GM23338 (cell line): ENCODE measurements around the gene PRSS21. TPM values are rescaled to one million over a fixed set of nuclear protein-coding genes. Genes with fewer than 3 reads are reported as not detected.

Experiments used
- ATAC-seq: fragments of 200-7000 bp; cut with Tn5 transposase; 3 replicates; pipeline ENCODE4 v1.9.1; 2020
- DNase-seq: peaks from one replicate; pipeline ENCODE4 v3.0.0-alpha.2; 2015; ENCODE audit warnings: low spot score
- H2AFZ ChIP-seq: fragments of 200-600 bp; sonication (generic); 2 replicates; pipeline ENCODE4 v1.8.0; 2016; ENCODE audit warnings: antibody characterized with exemption, mild to moderate bottlenecking, moderate library complexity
- H3F3A ChIP-seq: fragments of 200-600 bp; sonication (generic); replicated peaks from 2 replicates; pipeline ENCODE4 v1.8.0; 2017; ENCODE audit warnings: antibody characterized with exemption, mixed run types, low read depth
- H3K27ac ChIP-seq: fragments of 200-600 bp; sonication (generic); 2 replicates; pipeline ENCODE4 v1.6.1; 2016; ENCODE audit warnings: low read depth
- H3K27me3 ChIP-seq: fragments of 200-600 bp; sonication (generic); 2 replicates; pipeline ENCODE4 v1.8.0; 2016; ENCODE audit warnings: mild to moderate bottlenecking, mixed run types, moderate library complexity; ENCODE audit not compliant: insufficient read depth
- H3K36me3 ChIP-seq: fragments of 200-600 bp; sonication (generic); 2 replicates; pipeline ENCODE4 v1.8.0; 2016; ENCODE audit warnings: mild to moderate bottlenecking; ENCODE audit not compliant: insufficient read depth
- H3K4me1 ChIP-seq: fragments of 200-600 bp; sonication (generic); 2 replicates; pipeline ENCODE4 v1.8.0; 2016; ENCODE audit warnings: mild to moderate bottlenecking, moderate library complexity; ENCODE audit not compliant: insufficient read depth
- H3K4me2 ChIP-seq: fragments of 200-600 bp; sonication (generic); 2 replicates; pipeline ENCODE4 v1.7.1; 2017; ENCODE audit warnings: mixed run types
- H3K4me3 ChIP-seq: fragments of 200-600 bp; sonication (generic); 2 replicates; pipeline ENCODE4 v1.6.1; 2016; ENCODE audit warnings: mixed run types
- H3K79me2 ChIP-seq: fragments of 200-600 bp; sonication (generic); replicated peaks from 2 replicates; pipeline ENCODE4 v1.8.0; 2017; ENCODE audit warnings: mild to moderate bottlenecking; ENCODE audit not compliant: insufficient read depth
- H3K9me2 ChIP-seq: fragments of 200-600 bp; sonication (generic); 2 replicates; pipeline ENCODE4 v1.8.0; 2017; ENCODE audit not compliant: insufficient read depth
- H4K20me1 ChIP-seq: fragments of 200-600 bp; sonication (generic); replicated peaks from 2 replicates; pipeline ENCODE4 v1.8.0; 2017; ENCODE audit warnings: mild to moderate bottlenecking; ENCODE audit not compliant: insufficient read depth
- H3K27ac Mint-ChIP-seq: 2 replicates; pipeline ENCODE4 v1.8.0; 2020; ENCODE audit warnings: inconsistent platforms, mild to moderate bottlenecking, moderate library complexity, mixed read lengths
- H3K27me3 Mint-ChIP-seq: 3 replicates; pipeline ENCODE4 v1.8.0; 2022; ENCODE audit warnings: low read depth, mild to moderate bottlenecking, moderate library complexity, mixed read lengths, inconsistent platforms; ENCODE audit not compliant: insufficient read depth, poor library complexity
- H3K36me3 Mint-ChIP-seq: 3 replicates; pipeline ENCODE4 v1.8.0; 2021; ENCODE audit warnings: low read depth, mild to moderate bottlenecking, inconsistent platforms, moderate library complexity, mixed read lengths
- H3K4me1 Mint-ChIP-seq: 3 replicates; pipeline ENCODE4 v1.8.0; 2020; ENCODE audit warnings: mild to moderate bottlenecking, inconsistent platforms, mixed read lengths
- H3K4me3 Mint-ChIP-seq: 3 replicates; pipeline ENCODE4 v1.8.0; 2021; ENCODE audit warnings: moderate library complexity, mild to moderate bottlenecking, inconsistent platforms, mixed read lengths
- H3K9me3 Mint-ChIP-seq: 3 replicates; pipeline ENCODE4 v1.8.0; 2020; ENCODE audit warnings: moderate library complexity, mild to moderate bottlenecking, inconsistent platforms, mixed read lengths
- CREB1 ChIP-seq: fragments of 250-450 bp; sonication (Bioruptor Pico); IDR thresholded peaks from 2 replicates; pipeline ENCODE4 v1.5.0; 2020; ENCODE audit warnings: low read depth, mild to moderate bottlenecking, moderate library complexity
- CTCF ChIP-seq, 2 experiments: fragments of 200-600 bp in 1 of 2; sonication (generic) in 1 of 2; conservative IDR thresholded peaks; 2 replicates each; pipeline versions ENCODE4 v1.5.1 to v1.6.1; 2016 to 2017; ENCODE audit warnings: antibody characterized with exemption in 2 of 2, low read depth in 2 of 2, mild to moderate bottlenecking in 2 of 2, moderate library complexity in 1 of 2
- ETS1 ChIP-seq: IDR thresholded peaks from 2 replicates; pipeline ENCODE4 v1.6.1; 2016; ENCODE audit warnings: antibody characterized with exemption
- EZH2phosphoT487 ChIP-seq: fragments of 200-600 bp; sonication (generic); IDR thresholded peaks from one replicate; pipeline ENCODE4 v1.8.1; 2018; ENCODE audit warnings: antibody characterized with exemption; ENCODE audit not compliant: unreplicated experiment
- JUNB ChIP-seq: IDR thresholded peaks from one replicate; pipeline ENCODE4 v1.6.1; 2016; ENCODE audit warnings: antibody characterized with exemption; ENCODE audit not compliant: unreplicated experiment
- NANOG ChIP-seq: IDR thresholded peaks from 2 replicates; pipeline ENCODE4 v1.6.1; 2016; ENCODE audit warnings: antibody characterized with exemption, borderline replicate concordance
- POLR2AphosphoS5 ChIP-seq: IDR thresholded peaks from 2 replicates; pipeline ENCODE4 v1.6.1; 2016; ENCODE audit warnings: antibody characterized with exemption, low read depth
- REST ChIP-seq: IDR thresholded peaks from one replicate; pipeline ENCODE4 v1.6.1; 2018; ENCODE audit warnings: antibody characterized with exemption; ENCODE audit not compliant: unreplicated experiment
- STAT1 ChIP-seq: IDR thresholded peaks from one replicate; pipeline ENCODE4 v1.6.1; 2016; ENCODE audit warnings: antibody characterized with exemption; ENCODE audit not compliant: unreplicated experiment
- ZNF114 ChIP-seq: fragments of 250-450 bp; sonication (Bioruptor Pico); IDR thresholded peaks from 2 replicates; pipeline ENCODE4 v1.5.0; 2020; ENCODE audit warnings: mild to moderate bottlenecking, moderate library complexity
- ZNF331 ChIP-seq: fragments of 250-450 bp; sonication (Bioruptor Pico); IDR thresholded peaks from 2 replicates; pipeline ENCODE4 v1.5.0; 2020; ENCODE audit warnings: low read depth, mild to moderate bottlenecking, moderate library complexity
- polyA plus RNA-seq: library from polyadenylated mRNA; unstranded; fragments of >200 nt; fragmentation: Nextera tagmentation; extraction: Ambion mirVana; gene quantifications from 2 replicates; pipeline ENCODE4 v1.2.1, GENCODE V29; 2016
- total RNA-seq: library from RNA; depleted of rRNA; stranded (reverse); fragments of >200 nt; shearing (Covaris generic); gene quantifications from 2 replicates; pipeline ENCODE4 v1.2.3, GENCODE V29; 2014

Gene PRSS21
- total and polyA plus RNA-seq, 2 experiments from 2014 or later = 2.4 to 3.1 TPM

- Mint-ChIP-seq H3K4me3 (no peak overlapping the region), H3K27ac (no peak overlapping the region), H3K27me3 (peaks cover 13% of the 10 kb centered on the region), H3K36me3 (peaks cover 9% of the 10 kb centered on the region), H3K4me1 (no peaks in the 10 kb centered on the region; the same call in 2 of the 3 replicates), H3K9me3 (peaks cover 19% of the 10 kb centered on the region)
- H2AFZ ChIP-seq = no peak overlapping the region
- H4K20me1 ChIP-seq = no peaks in the 10 kb centered on the region
- no peak overlapping the region for H3K4me2 ChIP-seq
- no peaks in the 10 kb centered on the region for H3K9me2 ChIP-seq
- no peaks in the 10 kb centered on the region for H3K4me1 ChIP-seq
- DNase-seq (no peak), ATAC-seq (no peak)
- no peaks in the 10 kb centered on the region for H3K27me3 ChIP-seq
- H3K4me3 ChIP-seq = no peak overlapping the region
- H3K36me3 ChIP-seq = no peaks in the 10 kb centered on the region
- no peak for TF ChIP-seq EZH2phosphoT487
- no peak for TF ChIP-seq REST
- TF ChIP-seq NANOG = no peak
- no peak for TF ChIP-seq ZNF331 (CRISPR knock-in tag)
- TF ChIP-seq CREB1 (CRISPR knock-in tag) = no peak
- TF ChIP-seq JUNB = no peak
- no peak for TF ChIP-seq ETS1
- H3K79me2 ChIP-seq = no peaks in the 10 kb centered on the region
- no peak overlapping the region for H3K27ac ChIP-seq
- H3F3A ChIP-seq = no peaks in the 10 kb centered on the region
Measured at GRCh38 chr16:2852003-2852730, 35.1 kb downstream of the PRSS21 start.

GRCh38 chr16:2852731-2853507, 35.9 kb downstream of the PRSS21 start:
- peaks cover 16% of the 10 kb centered on the region for H3K9me3 Mint-ChIP-seq
- DNase-seq (no peak), ATAC-seq (no peak; the same call in 2 of the 3 replicates)
- H3K36me3 Mint-ChIP-seq = peaks cover 9% of the 10 kb centered on the region
- Histone ChIP-seq H3K79me2 (no peaks in the 10 kb centered on the region), H4K20me1 (no peaks in the 10 kb centered on the region), H3K4me3 (no peak overlapping the region), H3K36me3 (no peaks in the 10 kb centered on the region), H3F3A (no peaks in the 10 kb centered on the region), H3K4me2 (no peak overlapping the region), H3K27ac (no peak overlapping the region), H3K27me3 (0 out of 2 replicates have a peak, but pooled peaks cover 5% of the 10 kb centered on the region), H3K4me1 (no peaks in the 10 kb centered on the region), H3K9me2 (no peaks in the 10 kb centered on the region), H2AFZ (no peak overlapping the region)
- H3K27me3 Mint-ChIP-seq = peaks cover 16% of the 10 kb centered on the region
- H3K4me1 Mint-ChIP-seq = peaks cover 3% of the 10 kb centered on the region
- no peak overlapping the region for H3K4me3 Mint-ChIP-seq
- no peak overlapping the region for H3K27ac Mint-ChIP-seq
- no peak for TF ChIP-seq JUNB
- TF ChIP-seq STAT1 = no peak
- no peak for TF ChIP-seq CTCF (conservative IDR thresholded peaks at IDR 0.05; ENCODE audit: low read depth in 2 of 2)
- TF ChIP-seq CREB1 (CRISPR knock-in tag) = no peak
- TF ChIP-seq ETS1 = no peak
- TF ChIP-seq POLR2AphosphoS5 = no peak
- no peak for TF ChIP-seq ZNF114
- no peak for TF ChIP-seq ZNF331 (CRISPR knock-in tag)
- TF ChIP-seq EZH2phosphoT487 = no peak
